K562 (cell line): ENCODE measurements around the gene OR52E2.

ENCODE experiments used
- CTCF ChIP-seq, 3 experiments: IDR thresholded peaks in 2 of 3; conservative IDR thresholded peaks in 1 of 3; 2 replicates each; pipeline ENCODE4 v1.5.1; 2011 to 2012; ENCODE audit warnings: low read length in 3 of 3, mild to moderate bottlenecking in 3 of 3, control low read depth in 2 of 3, improper control_type of control experiment in 1 of 3, inconsistent platforms in 1 of 3, low read depth in 1 of 3, mixed read lengths in 1 of 3, moderate library complexity in 1 of 3; ENCODE audit not compliant: insufficient read depth in 2 of 3
- EZH2 ChIP-seq: IDR thresholded peaks from 2 replicates; pipeline ENCODE4 v1.6.1; 2012; ENCODE audit warnings: low read depth, mild to moderate bottlenecking, inconsistent platforms, low read length, borderline replicate concordance
- GTF2A2 ChIP-seq: IDR thresholded peaks from 2 replicates; pipeline ENCODE4 v1.6.1; 2016; ENCODE audit warnings: mild to moderate bottlenecking, missing genetic modification characterization, missing compliant biosample characterization
- HMG20B ChIP-seq: fragments of 250-450 bp; sonication (Bioruptor Pico); IDR thresholded peaks from 2 replicates; pipeline ENCODE4 v1.5.0; 2021; ENCODE audit warnings: mild to moderate bottlenecking
- MLX ChIP-seq, 2 experiments: fragments of 450-650 bp in 1 of 2; sonication (generic) in 1 of 2; formaldehyde crosslinking; conservative IDR thresholded peaks; 2 replicates each; pipeline versions ENCODE4 v1.4.0 to v1.8.1; 2020 to 2022; ENCODE audit warnings: mild to moderate bottlenecking in 1 of 2, missing genetic modification reagents in 1 of 2
- NR2C1 ChIP-seq, 2 experiments: fragments of 450-650 bp; IDR thresholded peaks; 2 replicates each; pipeline ENCODE4 v1.6.1; 2017; ENCODE audit warnings: mild to moderate bottlenecking in 2 of 2, antibody characterized with exemption in 1 of 2, inconsistent platforms in 1 of 2, missing compliant biosample characterization in 1 of 2, missing genetic modification characterization in 1 of 2
- PHF8 ChIP-seq: fragments of 200-600 bp; sonication (generic); IDR thresholded peaks from 2 replicates; pipeline ENCODE4 v1.6.1; 2012; ENCODE audit warnings: mixed run types, mild to moderate bottlenecking, inconsistent platforms, low read length, moderate library complexity, borderline replicate concordance
- SETDB1 ChIP-seq: IDR thresholded peaks from one replicate; pipeline ENCODE4 v1.6.1; 2012; ENCODE audit warnings: low read length, control low read depth, inconsistent platforms
- TAF1 ChIP-seq: IDR thresholded peaks from 2 replicates; pipeline ENCODE4 v1.6.1; 2011; ENCODE audit warnings: mild to moderate bottlenecking, low read length, moderate library complexity; ENCODE audit not compliant: insufficient read depth, control insufficient read depth, severe bottlenecking; ENCODE audit errors: extremely low read depth
- ZEB2 ChIP-seq: fragments of 450-650 bp; IDR thresholded peaks from 2 replicates; pipeline ENCODE4 v1.6.1; 2016

- TF ChIP-seq CTCF (IDR thresholded peaks at IDR 0.05 in 2 of 3, conservative IDR thresholded peaks at IDR 0.05 in 1 of 3; ENCODE audit: insufficient read depth in 2 of 3, low read depth in 1 of 3, low read length in 3 of 3), result no peak
- TF ChIP-seq MLX (CRISPR knock-in tag; conservative IDR thresholded peaks at IDR 0.05), result no peak
- no peak for TF ChIP-seq SETDB1
- TF ChIP-seq PHF8, result no peak
- no peak for TF ChIP-seq GTF2A2 (tag)
- no peak for TF ChIP-seq ZEB2
- TF ChIP-seq HMG20B (CRISPR knock-in tag), result no peak
- no peak for TF ChIP-seq EZH2
- TF ChIP-seq TAF1, result no peak
- TF ChIP-seq NR2C1 (IDR thresholded peaks at IDR 0.05), result no peak
- no peak for TF ChIP-seq NR2C1 (tag; IDR thresholded peaks at IDR 0.05)
Measured at GRCh38 chr11:5059391-5059790, at the start of gene OR52E2.
